HG02642 (cell line): Measurements from ENCODE around the gene ERCC6.
A peak's percentile ranks its signal among the peaks of the same experiment; 100 is the strongest.

ENCODE experiments used
- ATAC-seq: cut with Tn5 transposase; IDR thresholded peaks from one replicate; pipeline ENCODE4 v1.9.1; 2021; ENCODE audit warnings: mild to moderate bottlenecking; ENCODE audit not compliant: unreplicated experiment, poor library complexity

The ERCC6 gene

GRCh38 chr10:49538381-49539319, at the start of gene ERCC6:
Gene ERCC6, minus strand, starts transcription at chr10:49539121.
- ATAC-seq = peak; percentile 91

DNA sequence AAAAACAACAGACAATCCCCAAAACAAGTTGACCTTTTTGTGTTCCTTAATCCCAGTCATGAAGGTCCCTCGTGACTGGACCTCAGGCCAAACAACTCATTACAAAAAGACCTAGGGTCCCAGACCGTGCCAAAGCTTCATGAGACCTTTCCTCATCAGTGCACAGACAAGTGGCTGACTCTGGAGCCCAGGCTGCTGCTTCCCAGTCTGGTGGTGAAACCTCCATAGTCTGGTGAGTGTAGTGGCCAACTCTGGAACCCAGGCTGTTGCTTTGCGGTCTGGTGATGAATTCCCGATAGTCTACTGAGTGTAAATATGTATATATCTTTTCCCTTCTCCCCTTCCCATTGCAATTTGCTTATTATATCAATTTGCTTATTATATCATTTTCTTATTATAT, 49.1 kb upstream of the ERCC6 start:
- ATAC-seq = no peak

GRCh38 chr10:49585387-49585786, 46.5 kb upstream of the ERCC6 start:
- ATAC-seq = no peak

- no peak for ATAC-seq
Measured at GRCh38 chr10:49579621-49580020, 40.7 kb upstream of the ERCC6 start.

DNA sequence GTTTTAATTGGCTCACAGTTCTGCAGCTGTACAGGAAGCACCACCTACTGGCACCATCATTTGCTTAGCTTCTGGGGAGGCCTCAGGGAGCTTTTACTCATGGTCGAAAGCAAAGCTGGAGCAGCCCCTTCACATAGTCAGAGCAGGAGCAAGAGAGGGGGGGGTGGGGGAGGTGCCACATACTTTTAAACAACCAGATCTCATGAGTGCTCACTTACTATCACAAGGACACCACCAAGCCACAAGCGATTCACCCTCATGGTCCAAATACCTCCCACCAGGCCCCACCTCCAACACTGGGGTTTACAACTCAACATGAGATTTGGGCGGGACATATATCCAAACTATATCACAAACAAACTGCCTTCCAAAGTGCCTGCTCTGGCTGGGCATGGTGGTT, 39.5 kb upstream of the ERCC6 start:
- ATAC-seq = no peak

DNA sequence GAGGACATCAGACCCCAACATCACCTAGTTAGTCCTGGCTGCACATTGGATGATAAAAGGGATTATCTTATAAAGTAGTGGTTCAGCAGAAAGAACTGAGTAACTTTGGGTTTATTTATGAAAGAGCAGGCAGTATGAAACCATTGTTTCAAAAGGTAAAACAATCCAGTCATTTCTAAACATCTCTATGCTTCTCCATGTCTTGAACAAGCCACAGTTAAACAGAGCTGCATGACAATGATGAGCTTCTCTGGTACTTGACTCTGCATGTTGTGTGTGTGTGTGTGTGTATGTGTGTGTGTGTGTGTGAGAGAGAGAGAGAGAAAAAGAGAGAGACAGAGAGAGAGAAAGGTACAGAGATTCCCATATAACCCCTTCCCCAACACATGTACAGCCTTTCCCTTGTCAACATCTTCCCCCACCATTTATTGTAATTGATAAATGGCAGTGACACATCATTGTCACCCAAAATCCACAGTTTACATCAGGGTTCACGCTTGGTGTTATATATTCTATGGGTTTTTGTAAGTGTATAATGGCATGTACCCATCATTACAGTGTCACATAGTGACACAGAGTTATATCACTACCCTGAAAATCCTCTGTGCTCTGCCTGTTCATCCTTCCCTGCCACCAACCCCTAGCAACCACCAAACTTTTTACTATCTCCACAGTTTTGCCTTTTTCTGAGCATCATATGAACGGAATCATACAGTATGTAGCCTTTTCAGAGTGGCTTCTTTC, 38.4 kb upstream of the ERCC6 start:
- no peak for ATAC-seq

GRCh38 chr10:49575489-49576072, 36.7 kb upstream of the ERCC6 start:
- no peak for ATAC-seq

GRCh38 chr10:49572594-49573114, 33.7 kb upstream of the ERCC6 start:
- ATAC-seq = no peak

DNA sequence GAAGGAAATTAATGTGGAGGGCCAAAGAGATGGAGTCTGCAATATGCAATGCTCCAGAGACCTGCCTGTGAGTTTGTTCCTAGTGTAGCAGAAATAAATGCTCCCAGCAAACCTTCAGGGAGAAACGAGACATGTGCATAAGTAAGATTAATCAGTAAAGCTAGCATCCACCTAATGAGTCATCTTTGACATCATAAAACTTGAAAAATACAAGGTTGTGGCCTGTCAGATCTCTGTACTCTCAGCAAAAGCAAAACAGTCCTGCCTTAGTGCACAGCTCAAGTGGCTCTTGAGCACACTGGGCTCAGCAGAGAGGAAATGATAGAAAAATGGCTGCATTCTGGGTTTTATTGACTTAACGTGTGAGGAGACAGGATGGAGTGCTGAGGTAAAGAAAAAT, 32.5 kb upstream of the ERCC6 start:
- ATAC-seq = no peak

DNA sequence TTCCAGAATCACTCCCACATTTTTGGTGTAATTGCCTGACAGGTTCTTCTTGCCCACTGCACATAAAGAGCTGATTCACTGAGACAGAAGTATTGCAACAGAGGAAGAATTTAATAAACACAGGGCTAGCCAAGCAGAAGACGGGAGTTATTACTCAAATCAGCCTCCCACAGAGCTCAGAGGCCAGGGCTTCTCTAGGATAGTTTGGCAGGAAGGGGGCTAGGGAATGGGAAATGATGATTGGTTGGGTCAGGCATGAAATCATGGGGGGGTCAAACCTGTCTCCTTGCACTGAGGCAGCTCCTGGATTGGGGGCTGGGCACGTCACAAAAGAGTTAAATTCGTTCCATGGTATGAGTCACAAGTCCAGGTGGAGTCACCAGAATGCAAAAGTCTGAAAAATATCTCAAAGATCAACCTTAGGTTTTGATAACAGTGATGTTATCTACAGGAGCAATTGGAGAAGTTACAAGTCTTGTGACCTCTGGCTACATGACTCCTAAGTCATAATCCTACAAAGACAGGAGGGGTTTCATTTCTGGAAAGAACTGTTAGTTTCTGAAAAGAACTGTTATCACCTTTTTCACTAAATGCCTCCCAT, 30.2 kb upstream of the ERCC6 start:
- no peak for ATAC-seq

DNA sequence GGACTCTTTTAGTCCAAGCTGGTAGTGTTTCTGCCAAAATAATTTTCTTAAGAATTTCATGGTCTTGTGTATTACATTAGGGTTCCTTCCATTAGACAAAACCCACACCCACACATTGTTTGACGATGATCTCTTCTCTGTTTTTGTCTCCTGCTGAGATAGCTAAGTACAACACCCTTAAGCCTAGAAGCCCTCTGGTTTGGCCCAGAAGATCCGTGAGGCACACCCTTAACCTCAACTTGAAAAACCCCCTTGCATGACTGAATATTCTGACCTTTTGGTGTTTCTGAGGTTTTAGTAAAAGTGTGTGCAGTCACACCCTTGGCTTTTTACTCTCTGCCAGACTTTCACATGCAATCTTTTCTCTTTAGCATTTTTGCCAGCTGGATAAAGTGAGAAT, 29.3 kb upstream of the ERCC6 start:
- ATAC-seq = peak; percentile 68

- ATAC-seq = no peak
Measured at GRCh38 chr10:49567810-49568209, 28.9 kb upstream of the ERCC6 start.

DNA sequence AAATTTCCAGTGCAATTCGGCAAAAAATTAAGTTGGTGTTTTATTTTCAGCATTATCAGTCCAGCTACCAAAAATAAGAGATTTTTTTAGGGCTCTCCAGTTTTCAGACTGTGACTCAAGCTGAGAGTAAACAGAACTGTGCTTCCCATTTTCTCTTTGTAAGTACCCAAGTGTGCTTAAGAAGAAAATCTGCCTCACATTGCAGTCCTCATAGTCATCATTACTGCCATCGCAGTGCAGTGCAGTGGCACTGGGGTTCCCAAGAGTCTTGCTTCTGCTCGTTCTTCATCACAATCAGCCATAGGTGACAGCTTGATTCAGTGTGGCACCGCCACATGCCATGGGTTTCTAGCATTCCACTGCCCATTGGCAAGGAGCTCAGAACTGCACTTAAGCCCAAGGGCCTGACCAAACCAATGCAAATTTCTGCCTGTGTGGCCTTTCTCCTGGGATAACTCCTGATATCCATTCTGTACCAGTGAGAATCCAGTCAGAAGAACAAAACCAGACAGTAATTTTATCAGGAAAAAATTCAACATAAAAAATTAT, 25.6 kb upstream of the ERCC6 start:
- no peak for ATAC-seq

DNA sequence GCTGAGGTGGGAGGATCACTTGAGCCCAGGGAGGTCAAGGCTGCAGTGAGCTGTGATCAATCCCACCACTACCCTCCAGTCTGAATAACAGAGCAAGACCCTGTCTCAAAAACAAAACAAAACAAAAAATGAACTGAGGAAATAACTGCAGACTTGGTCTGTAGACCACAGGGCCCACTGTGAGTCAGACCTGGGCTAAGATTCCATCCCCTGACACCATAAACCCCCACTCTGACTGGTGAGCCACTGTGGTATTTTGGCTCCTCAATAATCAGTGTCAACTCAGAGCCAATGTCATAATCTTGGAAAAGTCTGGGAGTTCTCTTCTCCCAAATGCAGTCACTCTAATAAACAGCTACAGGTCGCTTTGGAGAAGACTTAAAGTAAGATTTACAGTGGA, 24.0 kb upstream of the ERCC6 start:
- ATAC-seq = no peak

DNA sequence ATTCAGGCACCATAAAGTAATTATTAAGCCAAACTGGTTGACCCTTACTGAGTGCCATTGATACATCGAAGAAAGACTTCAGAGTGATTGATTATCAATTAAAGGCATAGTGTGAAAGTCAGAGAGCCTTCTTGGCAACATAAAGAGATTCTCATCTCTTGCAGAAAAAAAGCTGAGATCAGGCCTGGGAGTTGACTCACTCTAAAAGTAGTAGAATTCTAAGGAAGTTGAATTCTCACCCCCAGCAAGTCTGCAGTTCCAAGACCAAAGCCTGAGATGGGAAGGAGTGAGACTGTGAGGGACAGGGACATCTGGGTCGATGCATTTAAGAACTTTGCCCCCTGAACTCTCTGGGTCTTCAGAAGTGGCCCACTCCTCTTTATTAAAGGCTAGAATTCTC, 21.6 kb upstream of the ERCC6 start:
- no peak for ATAC-seq

DNA sequence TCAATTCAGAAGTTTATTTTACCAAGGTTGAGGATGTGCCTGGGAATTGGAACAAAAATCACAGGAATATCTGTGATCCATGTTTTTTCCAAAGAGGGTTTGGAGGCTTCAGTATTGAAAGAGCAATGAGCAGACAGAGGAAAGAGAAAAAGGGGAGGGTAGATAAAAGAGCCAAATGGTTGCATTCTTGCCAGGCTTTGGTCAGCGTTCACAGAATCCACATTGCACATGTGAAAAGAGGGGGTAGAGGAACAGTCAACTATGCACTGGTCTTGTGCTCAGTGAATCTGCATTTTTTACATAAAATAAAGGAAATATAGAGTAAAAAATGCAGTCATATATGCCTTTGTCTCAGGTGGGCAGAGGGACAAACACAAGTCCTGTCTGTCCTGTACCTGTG, 20.6 kb upstream of the ERCC6 start:
- ATAC-seq = no peak

DNA sequence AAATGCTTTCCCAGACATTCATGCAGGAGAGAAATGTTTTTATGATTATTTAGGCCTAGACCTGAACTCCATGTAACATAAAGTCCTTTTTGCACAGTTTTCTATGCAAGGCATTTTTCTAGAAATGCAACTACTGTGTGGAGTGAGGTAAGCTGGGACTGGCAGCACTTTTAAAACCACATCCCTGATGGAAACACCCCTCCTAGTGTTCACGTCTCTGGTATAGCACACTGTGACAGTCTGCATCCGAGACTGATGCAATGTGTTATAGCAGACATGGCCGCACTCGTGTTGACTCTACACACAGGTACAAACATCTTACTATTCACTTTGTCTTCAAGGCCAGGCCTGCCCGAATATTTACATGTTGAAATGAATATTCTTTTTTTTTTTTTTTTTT, 19.3 kb upstream of the ERCC6 start:
- ATAC-seq = no peak

GRCh38 chr10:49557681-49558080, 18.8 kb upstream of the ERCC6 start:
- ATAC-seq = no peak

- no peak for ATAC-seq
Measured at GRCh38 chr10:49556723-49557122, 17.8 kb upstream of the ERCC6 start.

GRCh38 chr10:49552277-49552676, 13.4 kb upstream of the ERCC6 start:
- no peak for ATAC-seq
